DLD1 (cell line): ENCODE results near the gene OR4N5.

Experiments used
- in situ Hi-C: cut with HindIII; loops from 2 replicates; pipeline ENCODE4 v1.10.0; 2017; ENCODE audit warnings: low sequenced_read_pairs

Gene OR4N5

GRCh38 chr14:20194101-20194500 is 55.5 kb downstream of the OR4N5 start:
- in situ Hi-C loops, result no loop called here
